GM21825 (cell line): Measurements from ENCODE around the gene CDCP1.

Source experiments
- ATAC-seq: cut with Tn5 transposase; IDR thresholded peaks from one replicate; pipeline ENCODE4 v1.9.1; 2021; ENCODE audit warnings: mild to moderate bottlenecking, moderate library complexity; ENCODE audit not compliant: unreplicated experiment

CDCP1 gene, protein sequence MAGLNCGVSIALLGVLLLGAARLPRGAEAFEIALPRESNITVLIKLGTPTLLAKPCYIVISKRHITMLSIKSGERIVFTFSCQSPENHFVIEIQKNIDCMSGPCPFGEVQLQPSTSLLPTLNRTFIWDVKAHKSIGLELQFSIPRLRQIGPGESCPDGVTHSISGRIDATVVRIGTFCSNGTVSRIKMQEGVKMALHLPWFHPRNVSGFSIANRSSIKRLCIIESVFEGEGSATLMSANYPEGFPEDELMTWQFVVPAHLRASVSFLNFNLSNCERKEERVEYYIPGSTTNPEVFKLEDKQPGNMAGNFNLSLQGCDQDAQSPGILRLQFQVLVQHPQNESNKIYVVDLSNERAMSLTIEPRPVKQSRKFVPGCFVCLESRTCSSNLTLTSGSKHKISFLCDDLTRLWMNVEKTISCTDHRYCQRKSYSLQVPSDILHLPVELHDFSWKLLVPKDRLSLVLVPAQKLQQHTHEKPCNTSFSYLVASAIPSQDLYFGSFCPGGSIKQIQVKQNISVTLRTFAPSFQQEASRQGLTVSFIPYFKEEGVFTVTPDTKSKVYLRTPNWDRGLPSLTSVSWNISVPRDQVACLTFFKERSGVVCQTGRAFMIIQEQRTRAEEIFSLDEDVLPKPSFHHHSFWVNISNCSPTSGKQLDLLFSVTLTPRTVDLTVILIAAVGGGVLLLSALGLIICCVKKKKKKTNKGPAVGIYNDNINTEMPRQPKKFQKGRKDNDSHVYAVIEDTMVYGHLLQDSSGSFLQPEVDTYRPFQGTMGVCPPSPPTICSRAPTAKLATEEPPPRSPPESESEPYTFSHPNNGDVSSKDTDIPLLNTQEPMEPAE

DNA sequence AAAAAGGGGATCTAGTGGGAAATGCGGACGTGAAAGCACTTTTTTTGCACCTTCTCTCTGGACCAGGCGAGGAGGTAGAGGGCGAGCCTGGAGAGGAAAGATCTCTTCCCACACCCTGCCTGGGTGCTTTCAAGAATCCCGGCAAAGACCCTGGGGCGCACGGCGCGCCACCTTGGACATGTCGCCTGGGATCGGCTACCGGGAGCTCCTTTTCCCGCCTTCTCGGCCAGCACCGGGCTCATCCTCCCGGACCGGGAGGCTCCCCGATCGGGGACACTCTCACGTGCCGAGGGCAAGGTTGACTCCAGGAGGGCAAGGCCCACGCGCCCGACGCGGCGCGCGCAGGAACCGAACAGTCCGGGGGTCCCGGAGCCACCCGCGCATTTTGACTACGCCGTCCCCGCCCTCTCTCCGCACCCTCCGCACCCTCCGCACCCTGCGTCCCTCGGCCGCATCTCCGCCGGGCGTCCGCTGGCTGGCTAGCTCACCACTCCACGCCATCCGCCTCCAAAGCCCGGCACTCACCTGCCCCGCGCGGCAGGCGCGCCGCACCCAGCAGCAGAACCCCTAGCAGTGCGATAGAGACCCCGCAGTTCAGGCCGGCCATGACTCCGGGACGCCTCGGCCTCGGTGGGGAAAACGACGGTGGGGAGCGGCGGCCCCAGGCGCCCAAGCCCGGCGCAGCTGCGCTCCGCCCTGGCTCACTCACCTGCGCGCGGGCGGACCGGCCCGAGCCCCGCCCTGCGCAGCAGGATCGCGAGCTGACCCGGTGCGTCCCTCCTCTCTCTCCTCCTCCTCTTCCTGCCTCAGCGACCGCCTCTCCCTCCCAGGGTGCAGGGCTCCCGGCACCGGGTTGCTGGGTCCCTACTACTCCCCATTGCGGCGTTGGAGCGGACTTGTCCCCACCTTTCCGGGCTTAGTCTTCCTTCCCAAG is at the start of gene CDCP1:
Gene CDCP1, minus strand, starts transcription at position 698 of the 934 bp plus-strand sequence. Its CDS starts 91 bp downstream, at position 607.
- ATAC-seq, result no peak

DNA sequence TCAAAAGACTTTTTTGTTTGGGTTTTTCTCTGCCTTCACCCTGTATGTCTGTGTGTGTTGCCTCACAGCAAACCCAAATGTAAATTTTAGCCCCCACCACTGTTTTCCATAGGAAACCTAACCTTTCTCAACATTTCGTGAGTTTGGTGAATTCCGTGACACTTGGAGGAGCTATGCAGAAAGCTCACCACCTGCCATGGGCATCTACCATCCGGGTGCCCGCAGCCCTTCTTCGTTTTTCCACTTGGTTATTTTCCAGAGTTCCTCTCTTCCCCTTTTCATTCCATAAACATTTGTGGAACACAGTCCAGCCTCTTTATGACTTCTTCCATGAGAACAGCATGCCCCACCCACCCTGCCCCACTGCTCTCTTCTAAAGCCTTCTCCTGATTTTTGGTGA is 48.6 kb upstream of the CDCP1 start:
- no peak for ATAC-seq

DNA sequence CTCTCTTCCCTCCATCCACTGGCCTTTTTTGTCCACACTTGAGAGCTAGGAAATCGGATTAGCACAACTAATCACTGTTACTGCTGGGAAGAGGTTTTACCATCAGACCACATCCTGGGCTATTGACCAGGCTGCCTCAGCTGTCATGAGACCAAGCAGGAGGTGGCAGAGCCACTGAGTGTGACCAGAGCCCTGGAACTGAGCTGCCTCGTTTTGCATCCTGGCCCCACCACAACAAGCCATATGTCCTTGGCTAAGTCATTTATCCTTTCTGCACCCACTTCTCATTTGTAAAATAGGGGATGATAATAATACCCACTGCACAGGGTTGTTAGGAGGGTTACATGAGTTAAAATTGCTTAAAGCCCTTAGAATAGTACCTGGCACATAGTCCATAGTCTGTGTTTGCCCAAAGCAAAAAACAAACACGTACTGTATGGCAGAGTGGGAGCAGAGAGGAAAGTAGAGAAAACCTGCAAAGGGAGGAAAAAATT is 45.8 kb upstream of the CDCP1 start:
- ATAC-seq, result no peak

DNA sequence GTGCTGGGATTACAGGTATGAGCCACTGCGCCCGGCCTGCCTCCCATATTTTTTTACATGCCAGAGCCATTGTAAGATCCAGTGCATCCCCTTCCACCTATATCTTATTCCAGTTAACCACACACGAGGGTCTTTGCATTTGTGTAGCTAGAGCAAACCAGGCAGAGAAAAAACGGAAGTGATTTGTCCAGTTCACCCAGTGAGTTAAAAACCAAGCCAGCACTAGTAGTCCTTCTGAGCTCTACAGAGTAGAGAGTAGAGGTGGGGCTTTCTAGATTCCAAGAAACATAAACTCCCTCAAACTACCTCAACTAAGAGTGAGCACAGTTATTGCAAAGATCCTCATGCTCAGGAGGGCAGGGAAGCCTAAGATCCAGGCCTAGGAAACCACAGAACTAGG is 45.2 kb upstream of the CDCP1 start:
- no peak for ATAC-seq

DNA sequence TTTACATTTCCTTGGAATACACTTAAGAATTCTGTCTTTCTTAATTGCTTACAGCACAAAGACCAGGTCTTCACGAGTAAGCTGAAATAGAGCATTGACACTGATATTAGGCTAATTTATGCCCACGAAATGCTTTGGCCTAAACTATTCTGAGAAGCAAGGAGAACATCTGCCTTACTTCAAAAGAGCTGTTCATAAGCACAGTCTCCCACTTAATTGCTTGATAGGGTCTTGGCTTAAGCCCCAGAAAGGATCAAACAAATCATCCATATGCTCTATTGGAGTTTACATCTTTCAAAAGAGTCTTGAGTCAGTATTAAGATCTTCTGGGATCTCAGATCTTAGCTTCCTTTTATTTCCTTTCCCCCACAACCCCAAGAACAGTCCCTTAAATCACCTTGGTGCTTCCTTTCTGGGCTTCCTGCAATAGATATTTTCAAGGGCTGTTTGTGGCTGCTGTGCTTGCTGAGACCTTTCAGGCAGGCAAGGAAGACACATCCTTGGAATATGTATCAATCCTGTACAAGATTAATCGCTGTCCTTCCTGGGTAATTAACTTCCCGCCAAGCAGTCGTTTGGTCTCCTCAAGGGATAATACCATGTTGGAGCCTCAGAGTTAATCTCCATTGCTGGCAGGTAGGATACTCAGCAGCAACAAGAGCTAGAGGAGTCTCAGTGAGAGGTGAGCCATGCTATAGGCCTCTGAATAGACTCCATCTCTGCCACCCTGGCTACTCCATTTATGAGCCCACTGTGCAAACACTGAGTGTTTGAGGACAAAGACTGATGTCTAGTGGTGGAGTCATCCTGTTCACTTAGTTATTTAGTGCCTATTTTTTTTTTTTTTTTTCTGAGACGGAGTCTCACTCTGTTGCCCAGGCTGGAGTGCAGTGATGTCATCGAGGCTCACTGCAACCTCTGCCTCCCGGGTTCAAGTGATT is 42.8 kb upstream of the CDCP1 start:
- no peak for ATAC-seq

DNA sequence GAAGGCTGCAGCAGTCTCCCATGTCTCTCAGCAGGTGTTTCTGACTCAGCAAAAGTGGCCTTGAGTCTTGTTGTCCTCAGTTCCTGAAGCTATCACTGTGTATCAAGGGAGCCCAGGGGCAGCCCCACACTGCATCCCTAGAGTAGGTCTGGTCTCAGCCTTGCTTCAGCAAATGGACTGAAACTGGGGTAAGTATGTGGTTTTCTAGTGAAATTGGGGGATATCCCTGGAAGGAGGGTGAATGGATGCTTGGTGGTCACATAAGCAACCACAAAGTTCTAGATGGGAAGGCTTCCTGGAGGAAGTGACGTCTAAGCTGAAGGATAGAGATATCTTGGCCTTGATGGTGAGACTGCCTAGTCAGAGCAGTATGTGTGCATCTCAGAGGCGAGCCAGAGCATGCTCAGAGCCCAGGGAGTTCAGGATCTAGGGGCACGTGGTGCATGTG is 41.5 kb upstream of the CDCP1 start:
- no peak for ATAC-seq

DNA sequence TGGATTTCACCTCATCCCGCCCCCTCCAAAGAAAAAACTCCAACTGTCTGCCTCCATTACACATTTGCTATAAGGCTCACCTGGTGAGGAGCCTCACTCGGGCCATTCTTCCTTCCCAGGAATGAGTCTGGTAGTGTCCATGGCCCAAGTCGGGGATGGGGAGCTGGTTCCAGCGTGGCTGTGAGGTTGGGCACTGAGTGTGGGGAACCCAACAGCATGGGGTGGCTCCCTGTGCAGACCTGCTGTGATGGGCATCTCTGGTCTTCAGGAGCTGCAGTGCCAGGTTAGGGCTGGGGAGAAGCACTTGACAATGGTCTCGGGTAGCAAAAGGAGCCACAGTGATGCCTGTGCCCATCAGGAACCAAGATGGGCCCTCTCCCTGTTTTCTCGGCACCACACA is 40.7 kb upstream of the CDCP1 start:
- ATAC-seq, result no peak

DNA sequence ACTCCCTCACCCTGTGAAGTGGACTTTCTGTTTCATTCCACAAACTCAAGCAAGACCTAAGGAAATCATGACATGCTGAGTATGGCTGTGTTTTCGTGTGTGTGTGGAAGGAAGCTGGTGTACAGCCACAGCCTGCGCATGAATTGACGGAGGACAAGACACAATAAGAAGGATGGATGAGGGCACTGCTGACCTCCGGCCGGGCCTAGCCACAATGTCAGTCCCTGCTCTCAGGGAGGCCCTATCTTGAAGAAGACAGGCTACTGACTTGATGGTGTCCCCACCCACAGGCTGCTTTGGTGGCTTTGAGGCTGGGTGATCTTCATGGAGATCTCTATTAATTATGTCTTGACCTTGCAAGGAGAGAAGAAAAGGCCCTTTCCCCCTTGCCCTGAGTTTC is 39.3 kb upstream of the CDCP1 start:
- ATAC-seq, result no peak

DNA sequence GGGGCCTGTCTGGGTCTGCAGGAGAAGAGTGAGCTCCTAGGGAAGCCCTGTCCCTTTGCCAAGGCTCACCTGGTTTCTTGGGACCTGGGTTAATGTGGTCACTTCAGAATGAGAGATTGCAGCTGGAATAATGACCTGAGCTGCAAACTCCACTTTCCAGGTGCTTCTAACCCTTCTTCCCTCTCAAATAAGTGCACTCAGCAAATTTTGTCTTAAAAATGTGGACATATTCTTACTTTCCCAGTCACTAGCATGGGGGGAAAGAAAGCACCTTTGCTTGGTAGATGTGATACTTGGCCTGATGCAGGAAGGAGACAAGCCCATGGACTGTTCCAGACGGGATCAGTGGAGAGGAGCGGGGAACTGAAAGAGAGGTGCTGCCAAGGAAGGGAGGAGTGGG is 38.9 kb upstream of the CDCP1 start:
- no peak for ATAC-seq

DNA sequence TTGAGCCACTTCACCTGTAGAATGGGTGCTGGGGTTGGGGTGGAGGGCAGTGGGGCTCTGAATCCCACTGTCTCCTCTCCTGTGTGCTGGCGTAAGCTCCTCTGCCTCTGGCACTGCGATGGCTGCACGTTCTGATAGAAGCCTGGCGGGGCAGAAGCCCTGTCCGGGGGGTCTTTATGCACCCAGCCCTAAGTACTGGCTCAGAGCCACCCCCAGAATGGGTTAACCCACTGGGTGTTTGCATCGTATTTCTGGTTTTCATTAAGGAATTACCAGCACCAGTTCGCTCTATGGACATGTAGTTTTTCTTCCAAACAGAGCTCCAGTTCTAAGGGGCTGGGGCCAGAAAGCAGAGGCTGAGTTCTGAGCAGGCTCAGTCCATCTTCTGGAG is 37.7 kb upstream of the CDCP1 start:
- no peak for ATAC-seq

DNA sequence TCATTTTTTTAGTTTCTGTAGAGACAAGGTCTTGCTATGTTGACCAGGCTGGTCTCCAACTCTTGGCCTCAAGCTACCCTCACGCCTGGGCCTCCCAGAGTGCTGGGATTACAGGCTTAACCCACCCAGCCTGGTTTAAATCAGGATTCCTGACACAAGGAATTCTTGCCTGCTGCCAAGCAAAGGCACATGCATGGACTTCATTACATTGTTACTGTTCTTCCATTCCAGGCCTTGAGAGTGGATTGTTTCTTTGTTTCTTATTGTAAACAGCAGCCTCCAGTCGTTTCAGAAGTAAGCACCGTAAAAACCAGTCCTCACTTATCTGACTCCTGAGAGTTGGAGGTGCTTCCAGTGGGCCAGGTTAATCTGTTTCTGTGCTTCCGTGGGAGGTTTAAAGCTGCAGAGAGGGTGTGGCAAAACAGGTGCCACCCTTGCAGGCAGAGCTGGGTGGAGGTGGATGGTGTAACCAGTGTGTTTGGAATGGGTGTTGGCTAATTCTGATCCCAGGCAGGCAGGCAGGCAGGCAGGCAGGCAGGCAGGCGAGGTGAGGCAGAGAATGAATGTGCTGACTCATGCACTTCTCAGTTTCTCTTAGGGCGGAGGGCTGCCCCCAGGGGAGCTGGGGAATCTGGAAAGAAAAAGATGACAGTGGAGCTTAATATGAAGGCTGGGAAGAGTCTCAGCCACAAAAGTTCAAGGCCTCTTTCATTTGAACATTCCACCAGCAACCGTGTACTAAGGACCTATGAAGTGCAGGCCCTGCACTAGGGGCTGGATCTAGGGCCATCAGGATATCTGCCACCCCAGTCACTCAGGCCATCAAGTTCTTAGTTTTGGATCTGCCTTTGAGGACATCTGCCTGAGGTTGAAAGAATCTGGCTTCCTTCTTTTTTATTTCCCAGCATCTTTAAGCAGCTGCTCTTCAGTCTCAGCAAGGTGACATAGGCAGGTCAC is 37.0 kb upstream of the CDCP1 start:
- ATAC-seq, result no peak

DNA sequence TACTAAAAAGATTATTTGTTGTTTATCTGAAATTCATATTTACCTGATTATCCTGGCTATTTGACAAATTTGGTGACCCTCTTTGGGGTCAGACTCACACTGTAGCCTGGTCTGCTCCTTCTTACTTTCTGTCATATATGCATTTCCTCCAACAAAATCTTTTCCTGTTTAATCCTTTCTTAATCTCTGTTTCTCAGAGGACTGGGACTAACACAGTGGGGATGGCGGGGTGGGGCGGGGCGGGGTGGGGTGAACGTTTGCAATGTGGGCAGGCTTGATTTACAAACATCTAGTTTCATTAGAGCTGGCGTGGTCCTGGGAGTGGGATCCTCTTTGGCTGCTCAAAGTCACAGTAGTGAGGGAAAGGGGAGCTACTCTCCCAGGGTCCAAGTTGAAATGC is 35.3 kb upstream of the CDCP1 start:
- ATAC-seq, result no peak

DNA sequence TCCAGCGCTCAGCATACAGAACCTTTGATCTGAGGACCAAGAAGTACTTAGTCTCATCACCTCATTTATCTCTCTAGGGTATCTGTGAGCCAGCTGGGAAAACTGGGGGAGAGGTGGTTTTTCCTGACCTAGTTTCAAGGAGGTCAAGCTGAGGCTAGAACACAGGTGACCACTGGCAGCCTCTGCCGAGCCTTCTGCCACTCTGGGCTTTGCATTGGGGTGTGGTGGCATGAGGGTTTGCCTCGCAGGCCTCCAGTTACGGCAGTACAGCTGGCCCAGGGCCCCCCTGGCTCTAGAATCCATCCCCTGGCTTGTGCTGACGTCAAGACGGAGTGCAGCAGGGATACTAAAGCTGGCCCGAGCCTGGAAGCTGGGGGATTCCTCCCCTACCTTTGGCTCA is 34.7 kb upstream of the CDCP1 start:
- ATAC-seq, result no peak

DNA sequence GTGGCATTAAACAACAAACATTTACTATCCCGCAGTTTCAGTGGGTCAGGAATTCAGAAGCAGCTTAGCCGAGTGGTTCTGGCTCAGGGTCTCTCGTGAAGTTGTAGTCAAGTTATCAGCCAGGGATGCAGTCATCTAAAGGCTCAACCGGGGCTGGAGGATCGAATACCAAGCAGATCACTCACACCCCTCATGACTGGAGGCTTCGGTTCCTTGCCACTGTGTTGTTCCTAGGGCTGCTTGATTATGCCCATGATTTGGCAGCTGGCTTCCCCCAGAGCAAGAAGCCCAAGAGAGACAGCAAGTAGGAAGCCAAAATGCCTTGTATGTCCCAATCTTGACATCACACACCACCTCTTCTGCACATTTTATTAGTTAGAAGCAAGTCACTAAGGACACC is 33.9 kb upstream of the CDCP1 start:
- ATAC-seq, result no peak

DNA sequence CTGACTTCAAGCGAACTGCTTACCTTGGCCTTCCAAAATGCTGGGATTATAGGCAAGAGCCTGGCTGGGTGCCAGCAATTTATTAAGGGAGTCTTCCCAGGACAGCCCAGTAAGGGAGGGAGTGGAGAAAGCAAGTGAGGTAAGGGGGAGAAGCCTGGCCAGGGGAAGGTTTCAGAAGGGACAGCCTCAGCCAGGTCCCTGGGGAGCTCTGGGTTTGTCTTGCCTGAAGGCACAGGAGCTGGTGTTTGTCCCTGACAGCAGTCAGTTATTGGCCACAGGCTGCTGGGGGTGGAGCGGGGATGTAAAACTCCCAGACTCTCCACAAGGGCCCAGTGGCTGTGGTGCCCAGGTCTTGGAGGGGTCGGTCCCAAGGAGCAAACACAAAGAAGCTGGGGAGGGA is 33.0 kb upstream of the CDCP1 start:
- ATAC-seq, result no peak

DNA sequence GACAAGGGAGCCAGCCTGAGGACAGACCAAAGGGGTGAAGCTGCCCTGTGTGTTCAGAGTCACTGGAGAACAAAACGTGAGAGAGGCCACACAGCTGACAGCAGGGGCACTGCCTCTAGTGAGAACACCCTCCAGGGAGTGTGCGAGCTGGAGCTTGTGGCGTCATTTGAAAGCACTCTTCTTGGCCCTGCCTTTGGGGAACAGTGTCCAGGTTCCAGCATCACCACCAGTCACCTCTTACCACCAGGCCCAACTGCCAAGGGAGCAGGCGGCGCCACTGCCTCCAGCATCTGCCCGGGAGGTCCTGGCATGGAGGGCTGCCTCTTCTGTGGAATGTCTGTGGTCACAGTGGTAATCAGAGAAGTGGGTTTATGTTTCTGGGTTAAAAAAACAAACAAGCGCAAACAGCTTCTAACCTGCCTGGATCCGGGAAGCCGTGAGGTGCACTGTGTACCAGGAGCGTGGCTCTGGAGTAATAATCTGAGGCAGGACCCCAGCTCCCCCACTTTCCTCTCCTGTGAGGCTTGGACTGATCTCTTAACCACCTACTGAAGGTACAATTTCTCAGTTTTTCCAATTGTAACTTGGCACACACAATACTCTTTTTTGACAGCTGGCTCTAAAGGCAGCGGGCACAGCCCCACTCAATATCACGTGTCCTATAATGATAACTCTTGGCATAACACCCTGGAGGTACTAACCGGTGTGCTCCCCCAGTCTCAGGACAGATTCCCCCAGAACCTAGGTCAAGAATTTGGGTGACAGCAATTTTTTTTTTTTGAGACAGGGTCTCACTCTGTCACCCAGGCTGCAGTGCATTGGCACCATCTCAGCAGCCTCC is 32.2 kb upstream of the CDCP1 start:
- no peak for ATAC-seq

DNA sequence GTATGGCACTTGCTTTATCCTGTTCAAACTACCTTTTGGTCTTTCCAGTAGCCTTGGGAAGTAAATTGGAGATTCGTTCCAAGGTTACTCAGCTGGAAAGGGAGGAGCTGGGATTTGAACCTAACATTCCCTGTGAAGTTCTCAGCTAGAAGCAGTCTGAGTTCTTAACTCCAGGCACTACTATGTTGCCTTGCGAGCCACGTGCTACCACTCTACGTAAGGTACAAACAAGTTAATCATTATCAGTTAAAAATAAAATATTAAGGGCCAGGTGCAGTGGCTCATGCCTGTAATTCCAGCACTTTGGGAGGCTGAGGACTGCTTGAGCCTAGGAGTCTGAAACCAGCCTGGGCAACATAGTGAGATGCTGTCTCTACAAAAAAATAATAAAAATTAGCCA is 30.7 kb upstream of the CDCP1 start:
- no peak for ATAC-seq

DNA sequence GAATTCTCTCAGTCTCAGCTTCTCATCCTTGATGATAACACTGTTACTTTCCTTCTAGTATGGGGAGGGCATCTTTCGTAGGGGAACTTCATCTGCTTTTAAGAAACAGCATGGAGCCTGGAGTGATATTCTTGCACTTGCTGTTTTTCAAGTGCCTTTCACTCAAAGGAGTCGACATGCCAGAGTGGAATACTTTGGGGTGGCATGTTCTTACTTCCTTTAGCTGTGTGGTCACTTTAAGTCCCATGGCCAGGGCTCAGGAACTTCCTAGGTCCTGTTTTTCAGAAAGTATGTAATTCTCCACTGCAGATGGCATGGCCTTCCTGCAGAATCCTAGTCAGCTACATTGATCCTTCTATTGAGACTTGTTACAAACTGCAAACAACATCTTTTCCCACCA is 28.1 kb upstream of the CDCP1 start:
- ATAC-seq, result no peak
